ENCODE measurements around the gene TMEM53.

TMEM53 gene

DNA sequence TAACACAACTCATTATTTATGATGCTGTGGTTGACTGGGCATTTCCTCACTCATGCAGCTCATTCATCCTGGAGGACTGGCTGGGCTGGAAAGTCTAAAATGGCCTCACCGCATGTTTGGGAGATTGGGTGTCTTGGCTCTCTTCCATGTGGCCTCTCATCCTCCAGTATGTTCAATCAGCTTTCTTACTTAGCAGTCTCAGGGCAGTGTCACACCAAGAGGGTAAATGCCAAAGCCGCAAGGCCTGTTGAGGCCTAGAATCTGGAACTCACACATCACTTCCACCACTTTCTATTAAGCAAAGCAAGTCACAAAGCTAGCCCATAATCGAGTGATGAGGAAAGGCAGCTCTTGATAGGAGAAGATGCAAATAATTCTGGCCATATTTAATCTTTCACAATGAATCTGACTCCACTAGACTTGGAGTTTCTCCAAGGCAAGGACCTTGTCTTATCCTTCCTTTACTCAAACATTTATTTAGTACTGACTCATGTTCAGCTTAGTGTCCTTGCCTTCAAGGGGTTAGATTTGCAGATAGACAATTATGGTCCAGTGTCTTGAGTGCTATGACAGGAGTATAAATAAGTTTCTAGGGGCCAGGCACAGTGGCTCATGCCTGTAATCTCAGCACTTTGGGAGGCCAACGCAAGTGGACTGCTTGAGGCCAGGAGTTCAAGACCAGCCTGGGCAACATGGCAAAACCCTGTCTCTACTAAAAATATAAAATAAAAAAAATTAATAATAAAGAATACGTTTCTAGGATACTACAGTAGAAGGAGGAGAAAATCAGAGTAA lies 45.1 kb downstream of the TMEM53 start:
- peak; percentile 54 for DNase-seq

DNA sequence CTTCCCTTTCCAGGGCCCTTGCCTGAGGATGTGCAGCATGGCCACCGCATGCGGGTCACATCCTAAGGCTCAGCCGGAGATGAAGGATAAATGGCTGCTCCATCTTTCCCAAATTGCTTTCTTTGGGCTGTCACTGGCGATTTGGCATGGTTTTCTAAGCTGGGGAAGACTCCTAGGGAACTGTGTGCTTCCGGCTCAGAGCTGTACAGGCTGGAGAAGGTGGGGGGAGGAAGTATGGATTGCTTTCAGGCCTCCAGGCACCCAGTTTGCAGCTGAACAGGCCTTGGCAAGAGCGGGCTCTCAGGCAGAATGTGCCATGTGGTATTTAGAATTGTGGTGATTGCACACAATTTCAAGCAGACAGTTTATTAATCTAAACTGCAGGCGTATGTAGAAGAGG lies 48.9 kb downstream of the TMEM53 start:
- no peak for DNase-seq

DNA sequence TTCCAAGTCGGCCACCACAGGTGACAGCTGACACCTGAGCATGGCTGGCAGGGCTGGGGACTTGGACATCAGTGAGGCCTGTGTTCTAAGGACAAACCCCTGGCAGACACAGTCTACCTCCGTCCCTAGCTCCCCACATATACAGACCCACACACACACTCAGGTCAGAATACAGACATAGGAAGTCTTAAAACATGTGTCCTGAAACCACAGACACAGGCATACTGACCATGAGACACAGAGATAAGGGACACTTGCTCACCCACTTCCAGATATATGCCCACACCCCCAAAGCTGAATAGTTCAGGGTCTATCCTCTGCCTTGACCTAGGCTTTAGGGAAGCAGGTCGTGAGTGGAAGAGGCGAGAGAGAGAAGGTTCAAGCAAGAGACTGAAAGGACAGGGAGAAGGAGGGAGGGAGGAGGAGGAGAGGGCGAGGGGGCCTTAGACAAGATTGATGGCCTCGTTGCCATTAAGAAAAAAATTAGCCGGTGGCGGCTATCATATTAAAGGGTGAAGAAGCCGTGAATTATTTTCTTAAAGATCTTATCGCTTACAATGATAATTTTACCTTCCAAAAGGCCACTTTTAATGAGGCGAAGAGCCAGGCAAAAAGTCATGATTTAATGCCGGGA lies 49.9 kb downstream of the TMEM53 start:
- no peak for DNase-seq

DNA sequence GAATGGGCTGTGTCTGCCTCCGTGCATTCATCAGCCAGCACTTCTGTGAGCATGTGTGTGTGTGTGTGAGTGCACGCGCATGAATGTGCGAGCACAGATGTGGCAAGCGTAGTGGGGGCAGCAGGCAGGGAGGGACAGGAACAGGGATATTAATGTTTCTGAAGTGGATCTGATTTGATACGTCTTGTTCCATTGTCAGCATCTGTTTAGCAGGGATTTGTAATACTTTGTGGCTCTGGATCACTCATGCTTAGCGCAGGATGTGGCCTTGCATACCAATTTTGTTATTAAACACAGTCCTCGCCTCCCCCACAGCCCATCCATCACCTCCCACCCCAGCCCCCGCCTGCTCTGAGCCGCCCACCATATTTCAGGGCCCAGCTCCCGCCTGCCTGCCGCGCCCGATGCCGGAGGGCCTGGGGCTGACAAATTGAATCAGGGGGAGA lies 52.4 kb downstream of the TMEM53 start:
- peak; percentile 25 for DNase-seq

- no peak for DNase-seq
These were observed 54.2 kb downstream of the TMEM53 start for GRCh38 chr1:44620072-44620471.

- DNase-seq = peak; percentile 60
These were observed 54.9 kb downstream of the TMEM53 start for GRCh38 chr1:44619261-44619900.

- no peak for DNase-seq
These were observed 56.6 kb downstream of the TMEM53 start for GRCh38 chr1:44617703-44618029.

DNA sequence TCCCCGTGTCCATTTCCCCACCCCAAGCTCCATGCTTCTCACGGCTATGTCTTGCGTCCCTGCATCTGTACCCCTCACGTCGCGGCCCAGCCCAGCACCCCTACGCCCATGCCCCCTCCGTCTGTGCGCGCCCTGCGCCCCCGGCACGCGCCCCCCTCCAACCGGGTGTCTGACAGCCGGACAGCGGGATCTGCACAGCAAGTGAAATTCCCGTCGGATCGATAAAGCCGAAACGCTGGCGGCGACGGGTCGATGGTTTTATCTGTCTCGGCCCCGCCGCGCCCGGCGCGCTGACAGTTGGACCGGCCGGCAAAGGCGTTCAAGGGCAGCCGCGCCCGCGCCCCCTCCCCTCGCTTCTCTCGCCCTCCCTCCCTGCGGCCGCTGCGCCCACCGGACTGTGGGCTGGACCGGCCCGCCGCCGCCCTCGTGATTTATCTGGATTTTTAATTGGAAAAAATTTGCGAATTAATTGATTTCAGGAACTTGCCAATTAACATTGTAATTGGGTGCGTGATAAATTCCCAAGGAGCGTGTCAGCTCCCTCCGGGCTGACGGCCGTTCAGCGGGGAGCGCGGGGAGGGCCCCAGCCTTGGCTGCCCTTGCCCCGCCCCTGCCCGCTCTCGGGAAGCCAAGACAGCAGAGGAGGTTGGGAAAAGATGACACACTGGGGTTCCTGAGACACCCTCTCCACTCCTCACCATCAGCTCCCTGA lies 57.1 kb downstream of the TMEM53 start:
- DNase-seq = peak; percentile 52

GRCh38 chr1:44616284-44616990 lies 57.8 kb downstream of the TMEM53 start:
- no peak for DNase-seq

- DNase-seq = no peak
These were observed 60.3 kb downstream of the TMEM53 start for GRCh38 chr1:44613941-44614340.

- DNase-seq = no peak
These were observed 62.4 kb downstream of the TMEM53 start for GRCh38 chr1:44611866-44612265.

DNA sequence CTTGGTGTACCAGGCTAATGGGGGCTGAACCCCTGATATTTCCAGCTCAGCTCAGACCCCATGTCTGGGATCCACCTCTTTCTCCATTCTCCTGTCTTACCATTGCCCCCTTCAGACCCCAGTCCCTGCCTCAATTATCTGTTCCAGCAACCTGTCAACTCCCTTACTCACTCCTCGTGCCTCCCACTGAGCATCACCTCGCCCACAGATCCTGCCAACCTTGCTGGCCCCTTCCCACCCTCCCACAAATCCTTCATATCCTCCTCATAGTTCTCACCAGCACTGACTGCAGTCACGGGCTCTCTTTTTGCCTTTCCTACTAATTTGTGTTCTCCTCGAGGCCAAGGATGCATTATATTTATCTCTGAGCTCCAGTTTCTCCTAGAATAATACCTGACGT lies 62.9 kb downstream of the TMEM53 start:
- no peak for DNase-seq

- no peak for DNase-seq
These were observed 63.6 kb downstream of the TMEM53 start for GRCh38 chr1:44610527-44611148.

DNA sequence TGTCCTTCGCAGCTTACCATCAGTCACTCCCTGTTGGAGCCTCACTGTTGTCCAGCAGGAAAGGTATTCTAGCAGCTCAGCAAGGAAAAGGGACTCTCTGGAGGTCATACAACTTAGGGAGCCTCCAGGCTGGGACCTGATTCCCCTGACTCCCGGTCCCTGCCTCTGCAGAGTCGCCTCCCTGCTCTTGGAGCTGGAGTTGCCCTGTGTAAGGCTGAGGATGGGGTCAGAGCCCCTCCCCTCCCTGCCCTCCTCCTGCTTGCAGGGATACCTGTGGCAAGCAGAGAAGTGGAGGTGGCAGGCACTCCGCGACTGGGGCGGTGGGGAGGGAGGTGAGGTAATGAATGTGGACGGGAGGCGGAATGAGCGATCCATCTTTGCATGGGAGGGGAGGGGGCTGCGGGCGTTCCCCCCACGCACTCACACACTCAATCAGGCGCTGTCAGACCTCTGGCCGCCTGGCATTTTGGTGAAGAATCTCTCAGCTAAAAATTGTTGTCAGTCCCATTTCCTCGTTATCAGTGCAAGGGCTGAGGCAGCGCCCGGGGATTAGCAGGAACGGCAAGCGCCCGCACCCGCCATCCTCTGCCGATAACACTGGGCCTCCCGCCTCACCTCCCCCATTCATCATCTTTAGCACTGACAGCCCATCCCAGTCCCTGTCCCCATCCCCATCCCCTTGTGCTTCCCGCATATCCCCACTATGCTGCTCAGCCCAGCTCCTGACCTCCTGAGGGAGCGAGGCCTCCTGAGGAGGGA lies 64.3 kb downstream of the TMEM53 start:
- no peak for DNase-seq

DNA sequence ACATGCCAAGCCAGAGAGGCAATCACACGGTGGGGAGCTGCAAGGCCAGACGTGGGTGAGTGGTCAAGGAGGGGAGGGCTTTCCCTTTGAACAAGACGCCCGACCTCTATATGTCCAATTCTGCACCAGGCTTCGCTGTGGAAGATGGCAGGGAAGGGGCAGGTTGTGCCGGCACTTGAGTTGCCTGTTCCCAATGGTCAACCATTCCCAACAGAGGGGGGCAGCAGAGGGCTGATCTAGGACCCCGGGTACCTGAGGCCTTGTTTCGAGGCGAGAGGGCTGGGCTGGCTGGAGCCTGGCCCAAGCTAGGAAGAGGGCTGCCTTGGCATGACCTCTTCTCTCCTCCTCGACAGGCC lies 64.9 kb downstream of the TMEM53 start:
- DNase-seq = peak; percentile 28

GRCh38 chr1:44608141-44608540 lies 66.1 kb downstream of the TMEM53 start:
- DNase-seq = no peak

GRCh38 chr1:44606701-44607281 lies 67.5 kb downstream of the TMEM53 start:
- no peak for DNase-seq

- DNase-seq = peak; percentile 63
These were observed 68.2 kb downstream of the TMEM53 start for GRCh38 chr1:44605914-44606615.

- DNase-seq = no peak
These were observed 69.9 kb downstream of the TMEM53 start for GRCh38 chr1:44604157-44604955.

Data from fibroblast of skin of back (primary cell).